Endothelial cell of umbilical vein (primary cell): ENCODE measurements around the gene MUC5AC. TPM values are rescaled to one million over a fixed set of nuclear protein-coding genes. Genes with fewer than 3 reads are reported as not detected.

Experiments
- BruUV-seq: library from RNA; stranded (reverse); fragments of 400-500 nt; replicated peaks from 2 replicates; lab custom pipeline; 2021; lab: Mats Ljungman, UMichigan
- CTCF ChIA-PET: fragments of 300-600, 350-600 bp; sonication (Branson Sonifier 250); formaldehyde crosslinking; loops from one replicate; lab custom pipeline; 2021; ENCODE audit warnings: antibody characterized with exemption, inconsistent platforms; lab: Charles Lee
- POLR2A ChIA-PET: fragments of 300-600, 350-600 bp; sonication (Branson Sonifier 250); formaldehyde crosslinking; loops from one replicate; lab custom pipeline; 2021; ENCODE audit warnings: antibody characterized with exemption, inconsistent platforms; lab: Charles Lee
- DNase-seq: peaks from one replicate; pipeline ENCODE4 v3.0.0-alpha.2; 2011; ENCODE audit warnings: low read depth, low spot score
- FAIRE-seq: peaks from 2 replicates; lab custom pipeline; 2011; peaks lifted over from hg19 to GRCh38; lab: Jason Lieb, UNC
- H2AFZ ChIP-seq: 2 replicates; pipeline ENCODE4 v1.6.0; 2012; ENCODE audit warnings: low read depth, low read length, control low read depth, inconsistent platforms
- H3K27ac ChIP-seq: 2 replicates; pipeline ENCODE4 v1.5.1; 2011; ENCODE audit warnings: low read depth, mild to moderate bottlenecking, control low read depth, low read length, moderate library complexity; ENCODE audit not compliant: insufficient read depth
- H3K27me3 ChIP-seq, 2 experiments: 2 replicates each; pipeline versions ENCODE4 v1.6.0 to v1.6.1; 2011; ENCODE audit warnings: low read length in 2 of 2, mixed read lengths in 1 of 2; ENCODE audit not compliant: control insufficient read depth in 2 of 2, insufficient read depth in 2 of 2
- H3K36me3 ChIP-seq, 2 experiments: 2 replicates in 1 of 2; 3 replicates in 1 of 2; pipeline ENCODE4 v1.5.1; 2011; ENCODE audit warnings: low read length in 2 of 2, mild to moderate bottlenecking in 1 of 2, moderate library complexity in 1 of 2; ENCODE audit not compliant: control insufficient read depth in 2 of 2, insufficient read depth in 2 of 2; ENCODE audit errors: extremely low read depth in 1 of 2
- H3K4me1 ChIP-seq: 3 replicates; pipeline ENCODE4 v1.5.1; 2011; ENCODE audit warnings: mild to moderate bottlenecking, low read length; ENCODE audit not compliant: control insufficient read depth, insufficient read depth; ENCODE audit errors: extremely low read depth
- H3K4me2 ChIP-seq: 2 replicates; pipeline ENCODE4 v1.6.1; 2011; ENCODE audit warnings: low read length, control low read depth, mixed read lengths; ENCODE audit not compliant: insufficient read depth
- H3K4me3 ChIP-seq, 3 experiments: fragments of 200-600 bp in 1 of 3; sonication (generic), shearing (Covaris generic) in 1 of 3; replicated peaks in 1 of 3; 2 replicates each; pipeline ENCODE4 v1.5.1; 2011 to 2016; ENCODE audit warnings: control low read depth in 3 of 3, low read length in 3 of 3, mild to moderate bottlenecking in 2 of 3, inconsistent platforms in 1 of 3, low read depth in 1 of 3, moderate library complexity in 1 of 3; ENCODE audit not compliant: insufficient read depth in 1 of 3
- H3K79me2 ChIP-seq: 2 replicates; pipeline ENCODE4 v1.6.0; 2012; ENCODE audit warnings: low read length, inconsistent platforms; ENCODE audit not compliant: control insufficient read depth, insufficient read depth
- H3K9ac ChIP-seq: replicated peaks from 2 replicates; pipeline ENCODE3; 2011; ENCODE audit warnings: low read length, control low read depth; ENCODE audit not compliant: insufficient read depth; ENCODE audit errors: extremely low read depth
- H3K9me1 ChIP-seq: replicated peaks from 3 replicates; pipeline ENCODE4 v1.6.0; 2011; ENCODE audit warnings: mild to moderate bottlenecking, low read length; ENCODE audit not compliant: control insufficient read depth, insufficient read depth; ENCODE audit errors: extremely low read depth
- H3K9me3 ChIP-seq: replicated peaks from 2 replicates; pipeline ENCODE4 v1.5.1; 2012; ENCODE audit warnings: low read length, inconsistent platforms; ENCODE audit not compliant: control insufficient read depth, insufficient read depth
- H4K20me1 ChIP-seq: replicated peaks from 2 replicates; pipeline ENCODE3; 2011; ENCODE audit warnings: mild to moderate bottlenecking, low read length; ENCODE audit not compliant: control insufficient read depth, insufficient read depth; ENCODE audit errors: extremely low read depth
- CTCF ChIP-seq, 2 donors: IDR thresholded peaks; 1 replicate in 1 of 2; 2 replicates in 1 of 2; pipeline ENCODE4 v1.5.1; 2011; ENCODE audit warnings: low read length in 2 of 2, mild to moderate bottlenecking in 2 of 2, moderate library complexity in 2 of 2, control low read depth in 1 of 2, inconsistent platforms in 1 of 2, low read depth in 1 of 2; ENCODE audit not compliant: insufficient read depth in 1 of 2; ENCODE audit errors: extremely low read depth in 1 of 2
- EZH2 ChIP-seq: IDR thresholded peaks from 2 replicates; pipeline ENCODE4 v1.6.1; 2012; ENCODE audit warnings: borderline replicate concordance, low read depth, mild to moderate bottlenecking, moderate library complexity, low read length, inconsistent platforms; ENCODE audit not compliant: severe bottlenecking
- FOS ChIP-seq: IDR thresholded peaks from 2 replicates; pipeline ENCODE4 v1.6.1; 2011; ENCODE audit warnings: mild to moderate bottlenecking, low read length, moderate library complexity, borderline replicate concordance; ENCODE audit not compliant: insufficient read depth
- GATA2 ChIP-seq: IDR thresholded peaks from 2 replicates; pipeline ENCODE4 v1.7.0; 2011; ENCODE audit warnings: low read depth, mild to moderate bottlenecking, moderate library complexity, mixed read lengths, low read length; ENCODE audit not compliant: insufficient read length, insufficient read depth
- JUN ChIP-seq: IDR thresholded peaks from 2 replicates; pipeline ENCODE4 v1.6.1; 2011; ENCODE audit warnings: borderline replicate concordance, low read depth; ENCODE audit not compliant: insufficient read length, insufficient read depth
- MAX ChIP-seq: IDR thresholded peaks from 2 replicates; pipeline ENCODE4 v1.6.1; 2011; ENCODE audit not compliant: insufficient read depth, insufficient read length
- MYC ChIP-seq: IDR thresholded peaks from one replicate; pipeline ENCODE4 v1.6.1; 2011; ENCODE audit warnings: mild to moderate bottlenecking, low read depth, low read length
- POLR2A ChIP-seq: IDR thresholded peaks from 2 replicates; pipeline ENCODE4 v1.6.1; 2012; ENCODE audit warnings: low read depth, mild to moderate bottlenecking, control low read depth, low read length
- POLR2AphosphoS5 ChIP-seq: IDR thresholded peaks from 2 replicates; pipeline ENCODE4 v1.6.1; 2012; ENCODE audit warnings: low read depth, mild to moderate bottlenecking, control low read depth, low read length, moderate library complexity; ENCODE audit not compliant: insufficient read depth
- dilution Hi-C: fragments of 300-500 bp; cut with MboI; formaldehyde crosslinking; loops from one replicate; pipeline ENCODE4 v1.15.0; 2019; ENCODE audit warnings: low sequenced_read_pairs; ENCODE audit not compliant: extremely low pct_ligation_motif_present
- intact Hi-C: fragments of 100-400 bp; cut with micrococcal nuclease; formaldehyde crosslinking; loops from one replicate; pipeline ENCODE4 v1.10.0; 2022
- polyA plus RNA-seq, 4 experiments: library from polyadenylated mRNA; depleted of rRNA in 3 of 4; stranded (reverse) in 3 of 4; unstranded in 1 of 4; fragments of >200 nt; gene quantifications; 2 replicates each; pipeline versions ENCODE4 v1.2.1 to v1.2.3, GENCODE V29; 2011 to 2012; ENCODE audit warnings: missing spikeins in 1 of 4
- total RNA-seq: library from RNA; stranded (reverse); gene quantifications from 2 replicates; pipeline ENCODE4 v1.2.3, GENCODE V29; 2021

Gene MUC5AC
- total and polyA plus RNA-seq, 2 donors (not counting 3 experiments of a cell fraction or from before 2014, with no cell fraction given): not detected

GRCh38 chr11:1178906-1179305, 21.2 kb downstream of the MUC5AC start:
- no peaks in the 10 kb centered on the region for H3K79me2 ChIP-seq

GRCh38 chr11:1179641-1180040, 21.9 kb downstream of the MUC5AC start:
- H4K20me1 ChIP-seq: no peaks in the 10 kb centered on the region
- FAIRE-seq (no peak), DNase-seq (no peak)
- H3K4me3 ChIP-seq: no peak overlapping the region
- no peaks in the 10 kb centered on the region for H3K27me3 ChIP-seq
- no peaks in the 10 kb centered on the region for H3K79me2 ChIP-seq
- no peak overlapping the region for H3K27ac ChIP-seq
- H3K36me3 ChIP-seq: no peaks in the 10 kb centered on the region
- H3K9me1 ChIP-seq: no peaks in the 10 kb centered on the region
- H3K9me3 ChIP-seq: no peaks in the 10 kb centered on the region
- ChIA-PET POLR2A (no interaction called here), CTCF (no interaction called here)
- no peak overlapping the region for H2AFZ ChIP-seq
- intact Hi-C loops: no loop called here
- no peak for TF ChIP-seq POLR2AphosphoS5
- no peak for TF ChIP-seq POLR2A
- TF ChIP-seq JUN: no peak
- no peak for TF ChIP-seq GATA2
- no peak for TF ChIP-seq MYC
- TF ChIP-seq MAX: no peak
- no peak for TF ChIP-seq CTCF (IDR thresholded peaks at IDR 0.05; ENCODE audit: extremely low read depth in 1 of 2, insufficient read depth in 1 of 2, low read depth in 1 of 2, low read length in 2 of 2)
- no peak for TF ChIP-seq FOS
- no peak for TF ChIP-seq EZH2
- H3K9ac ChIP-seq: no peak overlapping the region
- dilution Hi-C loops: no loop called here
- H3K4me1 ChIP-seq: no peaks in the 10 kb centered on the region
- no peak overlapping the region for H3K4me2 ChIP-seq
- BruUV-seq: no TSS peak

More at GRCh38 chr11:1178906-1179305, 21.2 kb downstream of the MUC5AC start:
- TF ChIP-seq GATA2 (no peak), EZH2 (no peak)
- Histone ChIP-seq H3K27me3 (no peaks in the 10 kb centered on the region), H3K27ac (no peak overlapping the region), H3K9me3 (no peaks in the 10 kb centered on the region), H3K36me3 (no peaks in the 10 kb centered on the region), H3K4me1 (no peaks in the 10 kb centered on the region), H3K4me2 (no peak overlapping the region), H3K9ac (no peak overlapping the region), H3K4me3 (no peak overlapping the region), H4K20me1 (no peaks in the 10 kb centered on the region), H2AFZ (no peak overlapping the region), H3K9me1 (no peaks in the 10 kb centered on the region)
- intact Hi-C loops: no loop called here
- POLR2A ChIA-PET: no interaction called here
- FAIRE-seq (no peak), DNase-seq (no peak)
- CTCF ChIA-PET: no interaction called here
- no TSS peak for BruUV-seq
- dilution Hi-C loops: no loop called here
